SK-N-SH (cell line): ENCODE results near the gene PHTF1.

ENCODE experiments used
- CTCF ChIP-seq: fragments of 200-600 bp; sonication (generic); IDR thresholded peaks from 2 replicates; pipeline ENCODE4 v1.6.1; 2017; ENCODE audit warnings: antibody characterized with exemption, mild to moderate bottlenecking, moderate library complexity
- GATA2 ChIP-seq: sonication (generic); formaldehyde crosslinking; IDR thresholded peaks from 2 replicates; pipeline ENCODE4 v1.5.0; 2020; ENCODE audit warnings: mild to moderate bottlenecking, missing genetic modification reagents
- POLR2AphosphoS5 ChIP-seq: IDR thresholded peaks from 2 replicates; pipeline ENCODE4 v1.6.1; 2012; ENCODE audit warnings: low read depth, low read length
- REST ChIP-seq: IDR thresholded peaks from 2 replicates; pipeline ENCODE4 v1.6.1; 2012; ENCODE audit warnings: mild to moderate bottlenecking, low read depth, low read length, moderate library complexity
- RXRA ChIP-seq: IDR thresholded peaks from 2 replicates; pipeline ENCODE4 v1.4.0; 2012; ENCODE audit warnings: low read depth, mild to moderate bottlenecking, borderline replicate concordance
- TAF1 ChIP-seq: IDR thresholded peaks from 2 replicates; pipeline ENCODE4 v1.6.1; 2012; ENCODE audit warnings: low read depth, mild to moderate bottlenecking, low read length, moderate library complexity, borderline replicate concordance
- YY1 ChIP-seq: IDR thresholded peaks from 2 replicates; pipeline ENCODE4 v1.4.0; 2012; ENCODE audit warnings: low read depth, mild to moderate bottlenecking

- no peak for TF ChIP-seq POLR2AphosphoS5
- TF ChIP-seq CTCF = no peak
- TF ChIP-seq YY1 = no peak
- no peak for TF ChIP-seq REST
- no peak for TF ChIP-seq GATA2 (CRISPR knock-in tag)
- TF ChIP-seq TAF1 = no peak
- TF ChIP-seq RXRA = no peak
Measured at GRCh38 chr1:113792471-113792870, 33.2 kb upstream of the PHTF1 start.
